ENCODE measurements around the gene DCUN1D5.

DCUN1D5 gene

DNA sequence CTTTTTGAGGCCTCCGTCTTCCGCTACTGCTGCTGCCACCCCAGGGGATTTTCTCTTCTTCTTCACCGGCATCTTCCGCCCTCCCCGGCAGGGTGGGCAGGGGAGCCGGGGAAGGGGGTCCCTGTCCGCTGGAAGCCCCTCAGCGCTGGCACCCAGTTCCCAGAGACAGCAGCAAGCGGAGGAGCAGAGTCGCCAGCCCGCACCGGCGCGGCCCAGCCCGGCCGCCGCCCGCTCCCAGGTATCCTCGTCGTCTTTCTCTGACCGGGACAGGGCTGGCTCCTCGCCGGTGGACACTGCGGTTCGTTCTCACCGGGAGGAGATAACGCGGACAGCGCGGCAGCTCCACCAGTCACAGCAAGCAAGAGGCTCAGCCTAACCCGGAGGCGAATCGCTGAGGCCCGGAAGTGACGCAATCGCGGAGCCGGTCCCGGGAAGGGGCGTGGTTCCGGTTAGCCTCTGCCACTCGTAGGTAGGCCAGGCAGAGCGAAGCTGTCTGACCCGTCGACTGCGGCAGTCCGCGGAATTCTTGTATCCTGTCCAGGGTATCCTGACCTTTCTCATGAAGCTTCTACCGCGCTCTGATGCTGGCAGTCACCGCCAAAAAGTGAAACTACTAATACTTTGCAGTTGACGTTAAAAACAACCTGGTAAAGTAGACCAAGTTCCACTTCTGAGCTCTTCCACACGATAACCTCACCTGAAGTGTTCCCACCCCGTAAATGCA, at the start of gene DCUN1D5:
DCUN1D5 (minus strand) TSS at position 360 of the 724 bp plus-strand sequence; CDS start at position 72, 288 bp downstream.
- peak; percentile 94 for DNase-seq

DNA sequence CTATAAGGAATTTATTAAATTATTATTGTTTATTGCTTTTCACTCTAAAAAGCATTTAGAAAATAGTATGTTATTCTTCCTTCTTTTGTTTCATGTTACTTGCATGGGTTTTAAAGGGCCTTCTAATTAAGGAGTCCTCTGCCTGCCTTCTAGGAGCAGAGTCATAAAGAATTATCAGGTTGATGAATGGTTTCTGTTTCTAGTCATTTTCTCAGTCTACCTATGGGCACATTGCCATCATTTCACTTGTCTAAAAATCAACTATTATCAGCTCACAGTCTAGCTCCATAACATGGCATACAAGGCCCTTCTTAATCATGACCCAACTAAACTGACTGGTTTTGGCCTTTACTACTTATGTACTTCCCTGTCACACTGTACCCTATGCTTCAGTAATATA, 33.5 kb upstream of the DCUN1D5 start:
- no peak for DNase-seq

DNA sequence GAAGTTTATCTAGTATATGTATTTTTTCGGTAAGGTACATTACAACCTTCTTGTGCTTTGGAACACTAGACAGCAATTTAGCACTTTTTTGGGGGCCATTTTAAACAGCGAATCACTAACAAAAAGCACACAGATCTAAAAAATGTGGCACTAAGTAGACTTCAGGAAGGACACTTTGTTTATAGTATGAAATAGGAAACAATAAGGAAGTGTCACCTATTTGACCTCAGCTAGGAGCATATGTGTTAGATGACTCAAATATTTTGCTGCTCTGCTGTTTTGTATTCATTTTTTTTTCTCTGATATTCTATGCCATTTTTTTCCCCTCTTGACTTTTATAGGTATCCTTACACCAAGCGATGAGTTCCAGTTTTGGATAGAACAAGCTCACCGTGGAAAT, 22.9 kb upstream of the DCUN1D5 start:
- no peak for DNase-seq

DNA sequence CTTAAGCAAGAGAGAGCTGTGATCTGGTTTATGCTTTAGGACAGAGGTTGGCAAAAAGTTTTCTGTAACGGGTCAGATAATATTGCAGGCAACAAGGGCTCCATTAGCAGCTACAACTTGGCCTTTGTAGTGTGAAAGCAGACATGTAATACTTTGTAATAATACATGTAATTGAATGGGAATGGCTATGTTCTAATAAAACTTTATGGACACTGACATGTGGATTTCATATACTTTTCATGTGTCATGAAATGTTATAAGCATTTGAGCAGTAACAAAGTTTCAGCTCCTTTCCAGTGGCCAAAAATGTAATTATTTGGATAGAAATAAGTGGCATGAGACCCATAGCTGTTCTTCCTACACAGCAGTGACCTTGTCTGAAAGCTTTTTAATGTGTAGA, 20.4 kb upstream of the DCUN1D5 start:
- DNase-seq, result no peak

DNA sequence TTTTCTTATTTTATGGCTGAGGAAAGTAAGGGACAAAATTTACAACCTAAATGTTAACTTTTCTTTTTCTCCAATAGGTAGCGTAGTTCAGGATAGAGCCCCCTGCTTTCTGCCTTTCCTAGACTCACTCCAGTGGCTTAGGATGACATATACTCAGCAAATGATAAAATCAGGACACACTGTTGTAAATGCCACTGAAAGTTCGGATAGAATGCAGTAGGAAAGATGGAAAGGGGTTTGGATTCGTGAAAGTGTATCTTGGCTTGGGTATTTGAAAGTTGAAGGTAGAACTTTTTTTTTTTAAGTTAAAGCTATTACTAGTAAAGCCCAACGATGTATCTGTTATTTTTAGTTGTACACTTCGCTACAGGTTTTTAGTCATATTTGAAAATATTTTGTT, 19.4 kb upstream of the DCUN1D5 start:
- DNase-seq, result no peak

DNA sequence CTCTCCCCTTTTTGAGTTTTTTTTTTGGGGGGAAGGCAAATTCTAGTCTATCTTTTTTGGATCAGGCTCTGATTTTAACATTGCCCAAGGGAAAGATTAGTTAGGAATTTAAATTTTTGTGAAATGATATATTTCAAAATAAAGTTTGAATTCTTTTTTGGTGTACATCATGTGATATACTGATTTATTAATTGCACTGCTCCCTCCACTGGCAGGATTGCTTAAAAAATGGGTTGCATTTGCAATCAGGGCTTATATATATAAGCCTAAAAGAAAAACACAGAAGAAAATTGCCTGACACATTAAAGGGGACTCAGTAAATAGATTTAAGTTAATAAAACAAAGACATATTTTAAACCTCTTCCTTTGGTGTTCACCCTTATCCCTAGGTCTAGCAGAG, 18.4 kb upstream of the DCUN1D5 start:
- peak; percentile 47 for DNase-seq

DNA sequence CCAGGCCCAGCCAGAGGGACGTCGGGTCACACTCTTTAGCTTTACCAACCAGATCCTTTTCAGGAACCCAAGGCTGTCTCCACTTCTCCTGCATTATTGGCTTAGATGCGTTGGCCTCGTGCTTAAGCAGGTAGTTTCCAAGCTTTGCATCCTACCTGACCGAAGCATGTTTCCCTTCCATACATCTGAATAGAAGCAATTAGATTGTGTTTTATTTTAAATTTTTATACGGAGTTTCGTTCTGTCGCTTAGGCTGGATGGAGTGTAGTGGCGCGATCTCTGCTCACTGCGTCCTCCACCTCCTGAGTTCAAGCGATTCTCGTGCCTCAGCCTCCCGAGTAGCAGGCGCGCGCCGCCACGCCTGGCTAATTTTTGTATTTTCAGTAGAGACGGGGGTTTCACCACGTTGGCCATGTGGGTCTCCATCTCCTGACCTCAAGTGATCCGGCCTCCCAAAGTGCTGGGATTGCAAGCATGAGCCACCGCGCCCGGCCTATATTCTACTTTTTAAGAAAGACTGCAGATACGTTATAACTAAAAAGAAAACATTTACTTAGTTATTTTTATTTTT, 17.9 kb upstream of the DCUN1D5 start:
- DNase-seq, result no peak

- DNase-seq, result peak; percentile 91
Observed at GRCh38 chr11:103108933-103109817, 17.2 kb upstream of the DCUN1D5 start, which contains the start of gene DYNC2H1. Gene DYNC2H1 (plus strand): TSS chr11:103109426. CDS start chr11:103109575, 149 bp downstream.

DNA sequence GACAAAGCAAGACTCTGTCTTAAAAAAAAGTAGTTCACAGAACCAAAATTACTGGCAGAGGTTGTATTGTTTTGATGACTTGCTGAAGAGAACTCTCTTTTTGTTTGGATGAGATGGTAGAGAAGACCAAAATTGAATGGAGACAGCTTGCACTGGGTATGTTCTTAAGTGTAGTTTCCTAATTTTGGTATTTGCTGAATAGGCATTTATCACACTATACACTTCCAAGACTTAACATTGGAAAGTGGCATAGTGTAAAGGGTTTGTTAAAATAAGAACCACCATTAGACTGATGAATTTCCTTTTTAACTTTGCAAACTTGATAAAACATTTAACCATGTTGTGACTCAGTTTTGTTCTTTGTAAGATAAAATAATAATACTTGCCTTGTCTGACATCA, 5.3 kb upstream of the DCUN1D5 start:
- no peak for DNase-seq

- peak; percentile 36 for DNase-seq
Observed at GRCh38 chr11:103091064-103091800, 728 bp downstream of the DCUN1D5 start.

- DNase-seq, result no peak
Observed at GRCh38 chr11:103086461-103086860, 5.5 kb downstream of the DCUN1D5 start.

DNA sequence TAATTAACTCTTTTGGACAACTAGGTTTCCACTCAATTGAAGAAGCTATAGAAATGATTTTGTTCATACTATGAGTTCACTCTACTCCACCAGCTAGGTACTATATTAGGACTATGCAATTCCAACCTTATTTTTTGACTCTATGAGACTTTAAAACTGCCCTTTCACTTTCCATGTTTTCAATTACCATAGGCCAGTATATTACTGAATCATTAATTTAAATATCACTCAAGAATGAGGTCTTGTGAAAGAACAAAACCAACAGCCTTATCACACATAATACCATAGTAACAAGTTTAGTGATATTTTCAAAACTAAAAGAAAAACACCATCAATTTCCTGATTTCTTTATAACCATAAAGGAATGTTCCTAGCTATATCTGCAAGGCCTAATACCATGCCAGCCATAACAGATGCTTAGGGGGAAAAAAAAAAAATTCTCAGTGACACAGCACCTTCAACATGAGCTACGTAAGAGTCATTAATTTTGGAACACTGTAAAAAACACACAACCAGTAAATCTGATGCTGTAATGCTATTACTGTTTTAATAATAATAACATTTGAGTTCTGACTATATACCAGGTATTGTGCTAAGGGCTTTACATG, 6.1 kb downstream of the DCUN1D5 start:
- peak; percentile 10 for DNase-seq

DNA sequence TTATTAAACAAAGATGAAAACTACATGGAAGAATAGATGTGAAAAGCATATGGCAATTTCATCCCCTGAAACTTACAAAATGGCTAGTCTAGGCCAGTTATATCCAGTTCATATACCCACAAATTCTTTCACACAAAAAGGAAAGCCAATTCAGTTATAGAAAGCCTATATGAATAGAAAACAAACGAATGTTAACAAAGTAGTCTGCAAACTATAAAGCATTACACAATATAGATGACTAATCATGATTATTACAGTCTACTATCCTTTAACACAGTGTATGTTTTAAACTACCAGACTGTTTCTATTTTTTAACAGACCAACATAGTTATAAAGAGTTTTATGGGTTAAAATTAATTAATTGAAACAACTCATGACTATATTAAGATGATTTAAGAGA, 12.1 kb downstream of the DCUN1D5 start:
- peak; percentile 30 for DNase-seq

DNA sequence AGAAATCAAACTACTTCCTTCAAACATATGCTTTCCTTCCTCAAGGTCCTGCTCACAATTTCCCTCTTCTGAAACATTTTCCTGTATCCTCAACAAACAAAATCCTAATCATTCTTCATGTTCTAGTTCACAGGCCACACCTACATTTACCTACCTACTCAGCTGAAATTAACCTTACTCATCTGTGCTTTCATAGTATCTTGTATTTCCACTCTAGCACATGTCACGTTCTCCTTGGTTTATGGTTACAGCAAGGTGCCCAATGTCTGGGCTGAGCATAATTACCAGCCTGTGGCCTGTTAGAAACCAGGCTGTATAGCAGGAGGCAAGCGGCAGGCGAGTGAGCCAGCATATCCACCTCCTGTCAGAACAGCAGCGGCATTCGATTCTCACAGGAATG, 13.2 kb downstream of the DCUN1D5 start:
- DNase-seq, result no peak

GRCh38 chr11:103077554-103077953, 14.4 kb downstream of the DCUN1D5 start:
- no peak for DNase-seq

DNA sequence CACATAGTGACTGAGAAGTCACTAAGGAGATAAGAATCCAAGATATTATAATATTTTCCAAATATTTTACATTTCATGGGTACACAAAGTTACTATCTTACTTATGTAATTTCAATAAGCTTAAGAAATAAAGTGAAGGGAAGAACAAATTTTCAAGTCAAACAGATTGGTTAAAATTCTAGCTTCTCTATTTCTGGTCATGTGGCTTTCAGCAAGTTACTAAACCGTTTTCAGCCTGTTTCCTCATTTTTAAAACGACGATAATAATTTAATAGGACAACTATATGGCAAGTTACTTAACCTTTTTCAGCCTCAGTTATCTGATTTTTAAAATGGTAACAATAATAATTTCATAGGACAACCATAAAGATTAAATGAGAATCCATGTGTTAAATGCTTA, 15.6 kb downstream of the DCUN1D5 start:
- no peak for DNase-seq

GRCh38 chr11:103071008-103071407, 21.0 kb downstream of the DCUN1D5 start:
- no peak for DNase-seq

- no peak for DNase-seq
Observed at GRCh38 chr11:103070142-103070541, 21.8 kb downstream of the DCUN1D5 start.

- DNase-seq, result no peak
Observed at GRCh38 chr11:103069367-103069766, 22.6 kb downstream of the DCUN1D5 start.

DNA sequence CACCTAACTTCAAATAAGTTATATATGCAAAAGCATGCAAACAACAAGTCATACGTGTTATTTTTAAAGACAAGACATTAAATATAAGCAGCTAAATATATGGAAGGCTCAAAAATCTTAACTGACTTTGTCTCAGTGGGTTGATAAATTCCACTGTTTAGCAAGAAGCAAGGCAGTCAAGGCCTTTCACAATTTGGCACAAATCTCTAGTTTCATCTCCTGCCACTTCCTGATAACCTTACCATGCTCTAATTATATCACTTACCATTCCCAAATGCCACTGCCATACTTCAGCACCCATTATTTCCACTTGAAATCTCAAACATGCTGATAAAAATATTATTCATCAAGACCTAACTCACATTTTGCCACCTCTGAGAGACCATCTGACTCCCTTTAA, 24.8 kb downstream of the DCUN1D5 start:
- DNase-seq, result no peak

GRCh38 chr11:103061656-103062055, 30.3 kb downstream of the DCUN1D5 start:
- no peak for DNase-seq

DNA sequence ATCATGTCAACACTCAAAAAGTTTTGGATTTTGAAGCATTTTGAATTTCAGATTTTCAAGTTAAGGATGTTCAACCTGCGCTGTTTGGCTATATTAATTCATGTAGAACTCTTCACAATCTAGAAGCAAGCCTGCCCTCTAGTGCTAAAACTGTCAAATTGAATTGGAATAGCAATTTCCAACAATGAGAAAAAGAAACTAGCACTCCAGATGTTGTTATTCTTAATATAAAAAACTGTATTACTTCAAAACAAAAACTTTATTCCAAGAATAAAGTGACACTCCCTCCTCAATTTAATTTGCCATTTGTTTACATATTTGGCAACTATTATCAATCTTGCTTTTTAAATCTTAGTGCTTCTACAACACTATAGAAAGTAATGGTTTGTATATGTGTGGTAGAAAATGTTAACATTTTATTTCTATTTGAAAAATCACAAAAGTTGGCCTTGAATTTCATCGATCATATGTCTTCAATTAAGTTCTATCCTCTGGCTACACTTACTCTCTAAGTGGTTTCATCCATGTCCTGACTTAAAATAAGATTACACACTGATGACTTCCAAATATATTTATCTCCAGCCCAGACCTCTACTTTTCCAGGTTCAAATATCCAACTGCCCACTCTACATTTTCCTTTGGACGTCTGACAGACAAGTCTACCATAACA, 36.6 kb downstream of the DCUN1D5 start:
- peak; percentile 72 for DNase-seq

Data from fibroblast of upper back skin (primary cell).